DND-41 (cell line): Measurements from ENCODE around the gene PFKFB1.

Experiments used
- CTCF ChIP-seq: IDR thresholded peaks from 2 replicates; pipeline ENCODE4 v1.5.1; 2012; ENCODE audit warnings: borderline replicate concordance, low read length, moderate library complexity, mild to moderate bottlenecking; ENCODE audit not compliant: poor library complexity, severe bottlenecking; ENCODE audit errors: extremely low read depth
- EZH2 ChIP-seq: IDR thresholded peaks from 3 replicates; pipeline ENCODE4 v1.6.1; 2012; ENCODE audit warnings: borderline replicate concordance, low read depth, mild to moderate bottlenecking, moderate library complexity, low read length, inconsistent platforms; ENCODE audit not compliant: severe bottlenecking

- TF ChIP-seq CTCF (no peak), EZH2 (no peak)
Measured at GRCh38 chrX:54961750-54962149, 32.2 kb downstream of the PFKFB1 start.
